GM21529 (cell line): ENCODE results near the gene VAV3.
"Not testable (repeated sequence)": the region's sequence is repeated elsewhere in the genome, so short reads cannot be mapped to it uniquely, and the experiment has no call there.

ENCODE experiments used
- ATAC-seq: cut with Tn5 transposase; IDR thresholded peaks from one replicate; pipeline ENCODE4 v1.9.1; 2021; ENCODE audit not compliant: unreplicated experiment

Gene VAV3

GRCh38 chr1:107844541-107845194, 120.3 kb downstream of the VAV3 start:
- not testable (repeated sequence) for ATAC-seq

GRCh38 chr1:107843989-107844388, 121.0 kb downstream of the VAV3 start:
- ATAC-seq: no peak

GRCh38 chr1:107842241-107842640, 122.7 kb downstream of the VAV3 start:
- no peak for ATAC-seq

GRCh38 chr1:107840725-107841124, 124.3 kb downstream of the VAV3 start:
- no peak for ATAC-seq

- ATAC-seq: no peak
Observed at GRCh38 chr1:107838056-107838455, 126.9 kb downstream of the VAV3 start.

- ATAC-seq: no peak
Observed at GRCh38 chr1:107835151-107835670, 129.8 kb downstream of the VAV3 start.

- ATAC-seq: no peak
Observed at GRCh38 chr1:107833061-107833460, 131.9 kb downstream of the VAV3 start.

GRCh38 chr1:107831921-107832320, 133.1 kb downstream of the VAV3 start:
- no peak for ATAC-seq

- no peak for ATAC-seq
Observed at GRCh38 chr1:107830526-107830925, 134.5 kb downstream of the VAV3 start.

GRCh38 chr1:107830075-107830474, 134.9 kb downstream of the VAV3 start:
- ATAC-seq: no peak

GRCh38 chr1:107829036-107829770, 135.8 kb downstream of the VAV3 start:
- ATAC-seq: no peak

- ATAC-seq: no peak
Observed at GRCh38 chr1:107824946-107825345, 140.0 kb downstream of the VAV3 start.

GRCh38 chr1:107821340-107821739, 143.6 kb downstream of the VAV3 start:
- no peak for ATAC-seq

GRCh38 chr1:107820801-107821200, 144.2 kb downstream of the VAV3 start:
- no peak for ATAC-seq

GRCh38 chr1:107817935-107818334, 147.0 kb downstream of the VAV3 start:
- ATAC-seq: no peak

- ATAC-seq: no peak
Observed at GRCh38 chr1:107817206-107817605, 147.8 kb downstream of the VAV3 start.

- no peak for ATAC-seq
Observed at GRCh38 chr1:107810291-107810951, 154.6 kb downstream of the VAV3 start.

- no peak for ATAC-seq
Observed at GRCh38 chr1:107807855-107808254, 157.1 kb downstream of the VAV3 start.

- no peak for ATAC-seq
Observed at GRCh38 chr1:107807405-107807804, 157.6 kb downstream of the VAV3 start.

- ATAC-seq: no peak
Observed at GRCh38 chr1:107806902-107807301, 158.1 kb downstream of the VAV3 start.

GRCh38 chr1:107804741-107805140, 160.2 kb downstream of the VAV3 start:
- ATAC-seq: no peak

- no peak for ATAC-seq
Observed at GRCh38 chr1:107804134-107804533, 160.8 kb downstream of the VAV3 start.
